Umbilical cord (tissue), 2 donors: ENCODE measurements around the gene CDK5RAP2. TPM values are rescaled to one million over a fixed set of nuclear protein-coding genes. Genes with fewer than 3 reads are reported as not detected.

ENCODE experiments used
- DNase-seq: peaks from one replicate; pipeline ENCODE4 v3.0.0-alpha.2; 2015; ENCODE audit warnings: low spot score
- total RNA-seq: library from RNA; depleted of rRNA; stranded (reverse); fragments of >200 nt; gene quantifications from one replicate; pipeline ENCODE4 v1.2.3, GENCODE V29; 2014; ENCODE audit warnings: low replicate concordance; ENCODE audit not compliant: insufficient read depth

The CDK5RAP2 gene
- total RNA-seq, 1 donor from 2014 or later = 88.8 TPM

DNA sequence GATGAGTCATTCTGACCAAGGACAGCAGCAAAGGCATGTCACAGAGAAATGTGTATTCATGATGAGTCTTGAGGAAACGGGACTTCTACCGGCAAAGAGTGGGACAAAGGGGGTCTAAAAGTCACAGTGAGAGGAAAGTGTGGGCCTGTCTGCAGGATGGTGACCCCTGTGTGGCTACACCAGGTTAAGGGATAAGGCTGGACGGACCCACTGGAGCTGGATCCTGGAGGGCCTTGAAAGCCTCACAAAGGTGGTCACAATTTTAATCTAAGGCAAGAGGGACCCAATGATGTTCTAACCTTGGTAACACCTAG lies 176.5 kb downstream of the CDK5RAP2 start:
- no peak for DNase-seq

DNA sequence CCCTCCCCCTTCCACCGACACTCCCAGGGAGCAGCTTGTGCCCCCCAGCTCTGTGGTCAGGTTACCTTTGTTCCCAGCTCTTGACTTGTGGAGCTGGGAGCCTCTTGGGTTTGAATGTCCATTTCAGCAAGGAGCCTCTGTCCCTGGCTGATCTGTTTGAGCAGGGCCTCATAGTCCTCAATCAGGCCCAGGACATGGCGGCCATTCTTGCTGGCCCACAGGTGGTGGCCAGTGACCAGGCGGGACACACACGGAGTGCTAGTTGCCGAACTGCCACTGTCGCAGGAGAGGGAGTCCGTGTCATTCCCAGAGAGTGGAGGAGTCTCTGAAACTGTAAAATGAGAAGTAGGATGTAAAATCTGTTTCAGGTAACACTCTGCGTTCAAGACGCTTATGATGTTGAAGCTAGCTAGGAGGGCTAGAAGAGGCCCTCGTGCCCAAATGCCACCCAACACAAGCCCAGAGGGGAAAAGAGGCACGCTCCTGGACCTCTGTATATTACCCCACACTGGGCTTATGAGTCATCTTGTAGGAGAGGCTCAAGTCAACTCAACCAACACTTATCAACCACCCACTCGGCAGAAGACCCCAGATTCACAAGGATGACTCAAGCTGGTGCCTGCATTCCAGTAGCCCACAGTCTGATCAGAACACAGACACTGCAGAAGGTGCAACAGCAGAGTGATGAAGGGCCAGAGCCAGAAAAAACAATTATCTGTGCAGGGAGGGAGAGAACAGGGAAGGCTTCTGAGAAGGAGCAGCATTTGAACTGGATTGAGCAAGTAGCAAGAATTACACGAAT lies 177.0 kb downstream of the CDK5RAP2 start:
- DNase-seq = no peak

- DNase-seq = no peak
These were observed 180.0 kb downstream of the CDK5RAP2 start for GRCh38 chr9:120399940-120400339.

GRCh38 chr9:120398286-120398685 lies 181.7 kb downstream of the CDK5RAP2 start:
- DNase-seq = no peak

DNA sequence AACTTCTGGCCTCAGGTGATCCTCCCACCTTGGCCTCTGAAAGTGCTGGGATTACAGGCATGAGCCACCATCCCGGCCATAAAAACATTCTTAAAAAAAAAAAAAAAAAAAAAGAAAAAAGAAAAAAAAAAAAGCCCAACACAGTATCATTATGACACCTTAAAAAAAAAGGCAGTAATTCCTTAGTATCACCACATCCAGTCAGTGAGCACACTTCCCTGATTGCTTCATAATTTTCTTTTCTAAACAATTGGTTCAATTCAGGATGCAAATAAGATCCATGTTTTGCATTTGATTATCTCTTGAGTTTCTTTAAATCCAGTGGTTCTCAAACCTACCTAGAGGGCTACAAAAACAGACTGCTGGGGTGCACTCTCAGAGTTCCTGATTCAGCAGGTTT lies 182.5 kb downstream of the CDK5RAP2 start:
- no peak for DNase-seq

DNA sequence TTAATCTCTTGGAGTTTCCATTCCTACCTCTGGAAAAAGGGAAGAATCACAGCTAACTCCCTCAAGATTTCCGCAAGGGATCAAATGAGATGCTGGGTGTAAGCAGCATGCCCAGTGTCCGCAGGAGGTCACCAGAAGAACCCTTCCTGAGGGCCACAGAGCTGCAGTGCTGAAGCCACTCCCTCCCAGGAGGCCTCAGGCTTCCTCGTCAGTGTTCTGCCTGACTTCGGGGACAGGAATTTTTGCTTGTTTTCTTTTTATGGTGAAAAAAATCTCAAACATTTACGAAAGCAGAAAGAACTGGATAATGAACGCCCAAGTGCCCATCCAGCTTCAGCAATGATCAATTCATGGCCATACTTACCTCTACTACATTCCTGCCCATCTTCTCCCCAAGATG lies 183.0 kb downstream of the CDK5RAP2 start:
- no peak for DNase-seq

DNA sequence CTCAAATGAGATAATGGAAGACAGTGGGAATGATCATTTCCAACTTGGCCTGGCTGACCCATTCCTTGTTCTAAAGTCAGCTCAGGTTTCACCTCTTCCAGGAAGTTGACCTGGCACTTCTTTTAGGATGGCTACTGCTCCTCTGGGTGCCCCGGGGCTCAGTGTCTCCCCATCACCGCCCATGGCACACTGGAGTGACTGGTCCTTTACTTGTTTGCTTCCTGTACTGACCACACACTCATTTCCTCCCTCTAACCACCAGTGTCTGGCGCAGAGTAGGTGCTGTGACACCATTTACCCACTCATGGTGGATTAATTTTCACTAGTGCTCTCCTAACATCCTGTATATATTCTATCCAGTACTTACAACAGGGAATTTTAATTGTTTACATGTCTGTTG lies 183.5 kb downstream of the CDK5RAP2 start:
- DNase-seq = no peak

DNA sequence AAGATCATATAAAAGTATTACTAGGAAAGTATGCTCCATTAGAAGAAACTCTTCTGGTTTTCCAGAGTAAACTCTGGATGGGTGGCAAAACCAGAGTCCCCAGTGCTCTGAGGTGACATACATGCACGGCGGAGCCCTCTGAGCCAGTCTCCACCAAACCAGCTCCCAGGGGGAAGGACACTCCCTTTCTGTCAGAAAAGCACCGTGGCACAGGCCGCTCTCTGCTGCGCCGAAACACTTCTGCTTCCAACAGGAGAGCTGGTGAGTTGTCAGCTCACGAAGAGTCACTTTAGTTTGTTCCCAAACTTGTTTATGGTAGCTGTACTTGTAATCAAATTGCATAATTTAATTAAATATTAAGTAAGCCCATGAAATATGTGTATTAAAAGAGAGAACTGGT lies 184.6 kb downstream of the CDK5RAP2 start:
- DNase-seq = no peak

DNA sequence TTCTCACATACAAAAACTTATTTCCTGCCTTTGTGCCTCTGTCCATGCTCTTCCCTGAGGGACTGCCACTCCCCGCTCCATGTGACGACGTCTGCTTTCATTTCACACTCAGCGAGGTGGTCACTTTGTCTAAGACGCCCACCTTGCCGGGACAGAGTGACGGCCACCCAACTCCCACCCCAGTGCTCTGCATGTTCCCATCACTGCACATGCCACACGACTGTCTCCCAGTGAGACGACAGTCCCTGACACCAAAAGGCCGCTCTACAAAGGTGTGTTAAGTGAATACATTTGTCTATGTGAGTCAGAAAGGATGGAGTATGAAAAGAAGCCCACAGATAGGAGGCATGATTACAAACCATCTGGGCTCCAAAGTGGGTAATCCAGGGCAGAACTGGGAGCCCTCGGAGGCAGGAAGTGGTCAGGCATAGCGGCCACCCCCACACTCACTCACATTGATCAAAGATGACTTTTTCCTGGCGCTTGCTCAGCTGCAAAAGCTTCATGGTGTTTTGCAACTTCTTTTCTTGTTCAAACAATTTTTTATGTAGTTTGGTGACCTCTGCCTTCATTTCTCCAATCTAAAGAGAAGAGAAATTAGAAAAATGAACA lies 185.8 kb downstream of the CDK5RAP2 start:
- no peak for DNase-seq

DNA sequence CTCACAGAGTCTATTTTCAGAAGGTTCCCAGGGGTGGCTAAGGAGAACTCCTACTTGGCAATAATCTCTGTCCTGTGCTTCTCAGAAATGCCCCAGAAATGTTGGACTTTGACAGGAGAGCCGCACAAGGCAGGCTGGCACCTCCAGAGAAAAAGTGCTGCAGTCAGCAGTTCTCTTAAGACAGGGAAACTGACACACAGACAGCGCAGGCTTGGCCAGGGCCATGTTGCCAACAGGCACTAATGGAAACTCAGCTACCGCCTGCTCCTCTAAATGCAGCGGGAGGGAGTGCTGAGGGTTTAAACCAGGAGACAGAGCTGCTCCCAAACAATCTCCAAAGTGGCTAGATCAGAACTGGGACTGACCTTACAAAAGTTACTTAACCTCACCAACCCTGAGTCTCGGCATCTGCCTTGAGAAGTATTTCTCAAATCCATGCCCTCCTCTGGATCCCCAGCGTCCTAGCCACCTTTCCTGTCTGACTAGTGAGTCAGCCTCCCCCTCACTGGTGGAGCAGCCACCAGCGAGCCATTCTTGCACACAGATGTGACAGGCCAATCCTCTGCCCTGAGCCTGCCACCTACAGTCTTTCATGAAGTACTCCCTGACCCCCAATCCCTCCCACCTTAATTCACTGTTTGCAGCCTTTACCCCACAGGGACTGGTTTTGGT lies 186.4 kb downstream of the CDK5RAP2 start:
- DNase-seq = no peak

DNA sequence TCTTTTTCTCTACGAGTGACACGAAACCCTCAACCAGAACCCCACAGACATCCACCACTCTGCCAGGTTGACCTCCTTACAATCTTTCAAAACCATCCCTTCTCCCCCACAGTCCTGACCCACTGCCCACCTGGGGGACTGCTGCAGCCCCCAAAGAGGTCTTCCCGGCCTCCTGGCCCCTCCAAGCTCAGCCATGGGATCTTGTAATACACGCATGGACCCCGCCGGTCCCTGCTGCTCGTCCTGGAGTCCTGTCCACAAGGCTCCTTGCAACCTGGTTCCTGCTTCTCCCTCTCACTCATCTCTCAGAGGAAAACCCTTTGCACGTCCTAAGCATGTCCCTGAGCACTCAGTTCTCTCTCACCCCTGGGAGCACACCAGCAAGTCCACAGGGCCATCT lies 187.3 kb downstream of the CDK5RAP2 start:
- DNase-seq = no peak

DNA sequence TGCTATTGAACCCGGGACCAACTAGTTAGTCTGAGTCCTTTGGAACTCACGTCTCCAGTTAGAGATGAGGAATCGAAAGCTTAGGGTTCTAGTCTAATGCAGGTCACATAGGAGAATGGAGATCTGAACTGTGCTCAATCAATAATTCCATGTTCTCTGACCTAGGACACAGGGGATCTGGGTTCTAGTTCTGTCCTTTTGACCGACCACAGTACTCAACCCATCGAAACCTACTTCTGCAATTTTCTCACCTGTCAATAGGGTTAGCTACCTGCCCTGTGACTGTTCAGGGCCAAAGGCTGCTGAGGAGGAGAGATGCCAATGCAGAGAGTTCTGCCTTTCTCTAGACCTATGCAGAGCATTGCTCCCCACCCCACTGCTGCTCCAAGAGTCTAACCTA lies 187.7 kb downstream of the CDK5RAP2 start:
- DNase-seq = no peak

DNA sequence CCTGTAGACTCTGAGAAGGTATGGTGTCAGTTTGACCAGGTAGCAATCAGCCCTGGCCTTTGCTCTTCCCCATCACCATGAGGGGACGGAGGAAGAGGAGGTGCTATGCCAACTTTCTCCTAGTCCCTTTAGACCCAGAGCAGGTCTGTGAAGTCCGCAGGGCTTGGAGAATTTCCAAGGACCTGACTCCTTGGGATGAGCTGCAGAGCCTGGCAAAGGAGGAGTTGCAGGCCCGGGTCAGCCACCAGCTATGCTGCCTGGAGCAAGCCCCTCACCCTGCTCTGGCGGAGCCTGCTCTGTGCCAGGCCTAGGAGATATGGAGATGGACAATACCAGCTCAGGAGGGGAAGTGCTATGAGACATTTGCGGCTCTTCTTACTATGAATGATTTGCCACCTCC lies 188.3 kb downstream of the CDK5RAP2 start:
- DNase-seq = no peak

GRCh38 chr9:120390637-120391190 lies 189.3 kb downstream of the CDK5RAP2 start:
- no peak for DNase-seq

DNA sequence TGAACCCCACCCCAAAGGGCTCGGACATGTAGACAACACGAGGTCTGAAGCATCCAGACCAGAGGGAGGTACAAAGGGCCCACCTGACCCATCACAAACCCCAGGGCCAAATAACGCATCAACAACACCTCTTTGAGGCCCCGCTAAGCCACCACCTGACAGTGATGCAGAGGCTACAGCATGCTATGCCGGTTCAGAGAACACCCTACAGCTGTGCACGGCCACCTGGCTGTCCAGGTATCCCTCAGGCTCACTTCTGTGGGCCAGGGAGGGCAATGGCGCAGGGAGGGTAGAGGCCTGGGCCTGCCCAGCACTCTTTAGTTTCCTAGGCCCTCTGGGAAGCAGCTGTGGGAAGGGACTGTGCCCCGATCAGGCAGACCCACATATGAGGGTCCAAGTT lies 190.1 kb downstream of the CDK5RAP2 start:
- no peak for DNase-seq

DNA sequence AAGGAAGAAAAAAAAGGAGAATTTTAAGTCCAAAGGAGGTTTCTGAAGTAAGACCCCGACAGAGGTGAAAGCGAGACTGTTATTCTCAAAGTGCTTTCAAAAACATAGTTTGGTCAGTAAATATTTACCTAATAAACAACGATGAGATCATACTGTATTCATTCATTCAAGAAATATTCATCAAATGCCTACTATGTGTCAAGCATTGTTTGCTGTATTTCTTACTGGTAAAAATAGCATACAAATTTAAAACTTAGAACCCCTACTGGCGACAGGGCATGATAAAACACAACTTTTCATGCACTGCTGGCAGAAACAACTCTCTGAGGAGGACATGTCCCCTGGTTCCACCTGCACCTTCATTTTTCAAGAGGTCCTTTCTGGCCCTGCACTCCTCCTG lies 190.7 kb downstream of the CDK5RAP2 start:
- no peak for DNase-seq

DNA sequence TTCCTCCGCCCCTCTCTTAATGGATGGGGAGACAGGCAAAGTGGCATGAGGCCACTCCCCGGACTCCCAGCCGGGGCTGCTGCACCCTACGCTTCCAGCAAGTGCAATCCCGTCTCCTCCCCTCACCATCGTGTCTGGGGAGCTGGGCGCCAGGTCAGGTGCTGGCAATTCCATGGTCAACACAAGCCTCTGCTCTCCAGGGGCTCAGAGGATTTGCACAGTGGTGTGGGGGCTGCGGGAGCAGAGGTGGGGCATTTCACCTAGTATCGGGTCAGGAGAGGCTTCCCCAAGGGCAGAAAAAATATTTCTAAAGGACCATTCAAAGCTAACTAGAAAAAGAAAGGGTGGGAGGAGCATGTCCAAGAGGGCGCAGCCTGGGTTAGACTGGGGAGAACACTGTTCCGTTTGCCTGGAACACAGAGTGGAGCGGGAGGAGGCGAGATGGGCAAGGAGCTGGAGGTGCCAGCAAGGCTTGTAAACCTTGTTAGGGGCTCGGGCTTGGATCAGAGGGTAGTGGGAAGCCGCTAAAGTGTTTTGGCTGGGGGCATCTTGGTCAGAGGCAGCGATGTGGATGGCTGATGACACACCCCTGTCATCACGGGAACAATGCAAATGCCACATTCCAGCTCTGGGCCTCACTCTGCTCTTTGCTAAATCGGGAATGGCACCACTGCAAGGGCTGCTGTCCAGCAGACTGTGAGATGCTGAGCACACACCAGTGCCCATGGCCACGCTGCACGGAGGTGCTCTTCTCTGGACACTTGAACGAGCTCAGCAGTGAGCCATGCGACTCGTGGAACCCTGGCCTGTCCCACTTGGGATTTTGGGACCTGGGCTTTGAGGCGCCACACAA lies 191.7 kb downstream of the CDK5RAP2 start:
- DNase-seq = no peak

- no peak for DNase-seq
These were observed 192.5 kb downstream of the CDK5RAP2 start for GRCh38 chr9:120387257-120388002.

GRCh38 chr9:120386390-120387131 lies 193.4 kb downstream of the CDK5RAP2 start:
- DNase-seq = peak; percentile 45
